Astrocyte (in vitro differentiated cells and primary cell): ENCODE measurements around the gene CHAC1.

Source experiments
- CTCF ChIP-seq: IDR thresholded peaks from 2 replicates; pipeline ENCODE4 v1.5.1; 2011; ENCODE audit warnings: low read depth, mild to moderate bottlenecking, inconsistent platforms, low read length, moderate library complexity; ENCODE audit not compliant: insufficient read depth
- EZH2 ChIP-seq: IDR thresholded peaks from 2 replicates; pipeline ENCODE4 v1.6.1; 2012; ENCODE audit warnings: mild to moderate bottlenecking, low read length, inconsistent platforms; ENCODE audit not compliant: insufficient read depth

GRCh38 chr15:40957581-40958051 lies 4.3 kb downstream of the CHAC1 start:
- TF ChIP-seq CTCF (no peak), EZH2 (no peak)
